Thymus (tissue), 11 donors: ENCODE results near the gene PGAM5. TPM values are rescaled to one million over a fixed set of nuclear protein-coding genes. Genes with fewer than 3 reads are reported as not detected.
A peak's percentile ranks its signal among the peaks of the same experiment; 100 is the strongest.

Experiments used
- DNase-seq, 9 donors: peaks; one replicate each; pipeline ENCODE4 v3.0.0-alpha.2; 2013; ENCODE audit warnings: low spot score in 9 of 9, low read depth in 6 of 9, missing footprints in 1 of 9
- H3K27ac ChIP-seq, 2 donors: one replicate each; pipeline ENCODE4 v1.5.1; 2013; ENCODE audit warnings: control low read depth in 1 of 2, low read depth in 1 of 2, low read length in 1 of 2, mild to moderate bottlenecking in 1 of 2, moderate library complexity in 1 of 2
- H3K27me3 ChIP-seq, 2 donors: one replicate each; pipeline ENCODE4 v1.5.1; 2013; ENCODE audit warnings: low read length in 1 of 2; ENCODE audit not compliant: control insufficient read depth in 2 of 2, insufficient read depth in 1 of 2
- H3K36me3 ChIP-seq, 2 donors: one replicate each; pipeline ENCODE4 v1.5.1; 2013; ENCODE audit warnings: low read length in 1 of 2, mild to moderate bottlenecking in 1 of 2, moderate library complexity in 1 of 2; ENCODE audit not compliant: control insufficient read depth in 2 of 2, insufficient read depth in 2 of 2
- H3K4me1 ChIP-seq, 2 donors: one replicate each; pipeline ENCODE4 v1.5.1; 2013; ENCODE audit warnings: low read length in 2 of 2; ENCODE audit not compliant: control insufficient read depth in 2 of 2, insufficient read depth in 2 of 2
- H3K4me3 ChIP-seq, 2 donors: one replicate each; pipeline ENCODE4 v1.5.1; 2013; ENCODE audit warnings: low read length in 2 of 2, control low read depth in 1 of 2, mild to moderate bottlenecking in 1 of 2
- H3K9me3 ChIP-seq, 2 donors: one replicate each; pipeline ENCODE4 v1.5.1; 2013; ENCODE audit warnings: low read length in 1 of 2, mild to moderate bottlenecking in 1 of 2; ENCODE audit not compliant: control insufficient read depth in 2 of 2, insufficient read depth in 1 of 2
- WGBS: extraction: QIAGEN DNeasy Blood & Tissue Kit; methylation state at CpG from one replicate; pipeline ENCODE4 v1.1.7; 2013; 5-methylcytosine and 5-hydroxymethylcytosine counted together
- polyA plus RNA-seq: library from polyadenylated mRNA; stranded (reverse); fragments of 200-250 nt; gene quantifications from one replicate; pipeline ENCODE4 v1.2.3, GENCODE V29; 2013
- total RNA-seq: library from RNA; stranded (reverse); fragments of 120-200 nt; gene quantifications from one replicate; pipeline ENCODE4 v1.2.4, GENCODE V29; 2013
- donor health status: healthy.

PGAM5 gene
- total and polyA plus RNA-seq, 2 donors, result 17.4 to 31.6 TPM

GRCh38 chr12:132761921-132762583 lies 51.4 kb downstream of the PGAM5 start:
- Histone ChIP-seq H3K27me3 (no peaks in the 10 kb centered on the region), H3K36me3 (peaks cover 6 to 16% of the 10 kb centered on the region in 2 donors), H3K9me3 (peaks cover 0 to 4% of the 10 kb centered on the region in 2 donors), H3K27ac (peak overlapping the region; percentile 86 to 91), H3K4me3 (peak overlapping the region; percentile 65 to 98), H3K4me1 (peaks cover 15 to 46% of the 10 kb centered on the region in 2 donors)
- DNase-seq, result peak in 7 of 9 donors; percentile 51 to 93 (median 76)
- WGBS, result under 1% methylated on average over 89 of the region's 89 CpGs

- peaks cover 7 to 9% of the 10 kb centered on the region in 2 donors for H3K36me3 ChIP-seq
- WGBS, result 95% methylated on average over 20 of the region's 20 CpGs
- no peak overlapping the region for H3K27ac ChIP-seq
- no peak overlapping the region for H3K4me3 ChIP-seq
- H3K9me3 ChIP-seq, result peaks cover 0 to 4% of the 10 kb centered on the region in 2 donors
- H3K4me1 ChIP-seq, result peaks cover 22 to 67% of the 10 kb centered on the region in 2 donors
- DNase-seq, result no peak
- H3K27me3 ChIP-seq, result no peaks in the 10 kb centered on the region
Observed at GRCh38 chr12:132764231-132764630, 53.6 kb downstream of the PGAM5 start.

- Histone ChIP-seq H3K27ac (peak overlapping the region in 1 of 2 donors; percentile 12), H3K27me3 (no peaks in the 10 kb centered on the region), H3K4me1 (peaks cover 22 to 73% of the 10 kb centered on the region in 2 donors), H3K9me3 (no peaks in the 10 kb centered on the region), H3K4me3 (no peak overlapping the region), H3K36me3 (peaks cover 10 to 12% of the 10 kb centered on the region in 2 donors)
- 10% methylated on average over 11 of the region's 11 CpGs for WGBS
- DNase-seq, result peak in 1 of 9 donors; percentile 44
Observed at GRCh38 chr12:132765361-132765760, 54.7 kb downstream of the PGAM5 start.

GRCh38 chr12:132766380-132767085 lies 55.9 kb downstream of the PGAM5 start:
- Histone ChIP-seq H3K27me3 (no peaks in the 10 kb centered on the region), H3K27ac (peak overlapping the region in 1 of 2 donors; percentile 65), H3K36me3 (peaks cover 10 to 15% of the 10 kb centered on the region in 2 donors), H3K9me3 (no peaks in the 10 kb centered on the region), H3K4me3 (no peak overlapping the region), H3K4me1 (peaks cover 18 to 80% of the 10 kb centered on the region in 2 donors)
- 71% methylated on average over 27 of the region's 27 CpGs for WGBS
- peak in 1 of 9 donors; percentile 64 for DNase-seq

- Histone ChIP-seq H3K4me3 (no peak overlapping the region), H3K27me3 (no peaks in the 10 kb centered on the region), H3K36me3 (peaks cover 46 to 60% of the 10 kb centered on the region in 2 donors), H3K27ac (peak overlapping the region; percentile 88 to 89), H3K9me3 (peaks cover 6 to 10% of the 10 kb centered on the region in 2 donors), H3K4me1 (peaks cover 16 to 95% of the 10 kb centered on the region in 2 donors)
- DNase-seq, result peak in 8 of 9 donors; percentile 67 to 93 (median 82)
- whole genome bisulfite sequencing, result 14% methylated on average over 15 of the region's 15 CpGs
Observed at GRCh38 chr12:132771126-132771838, 60.6 kb downstream of the PGAM5 start.

Other genes starting within 250 kb of the PGAM5 start
- 5.9 TPM for gene FBRSL1, start 220.7 kb upstream of the PGAM5 start, total RNA-seq
- 28.7 TPM for gene FBRSL1, start 220.7 kb upstream of the PGAM5 start, polyA plus RNA-seq
- gene LRCOL1, start 100.3 kb upstream of the PGAM5 start, total RNA-seq, result 0.61 TPM
- 1.1 TPM for gene LRCOL1, start 100.3 kb upstream of the PGAM5 start, polyA plus RNA-seq
- gene P2RX2, start 92.1 kb upstream of the PGAM5 start, total RNA-seq, result 0.66 TPM
- gene P2RX2, start 92.1 kb upstream of the PGAM5 start, polyA plus RNA-seq, result 2.5 TPM
- 22.2 TPM for gene POLE, start 23.5 kb upstream of the PGAM5 start, total RNA-seq
- gene POLE, start 23.5 kb upstream of the PGAM5 start, polyA plus RNA-seq, result 19.3 TPM
- 50.1 TPM for gene PXMP2, start 23.3 kb upstream of the PGAM5 start, total RNA-seq
- gene PXMP2, start 23.3 kb upstream of the PGAM5 start, polyA plus RNA-seq, result 6.3 TPM
- 45.4 TPM for gene ANKLE2, start 51.0 kb downstream of the PGAM5 start, total RNA-seq
- gene ANKLE2, start 51.0 kb downstream of the PGAM5 start, polyA plus RNA-seq, result 62.5 TPM
- gene GOLGA3, start 118.0 kb downstream of the PGAM5 start, total RNA-seq, result 34.2 TPM
- gene GOLGA3, start 118.0 kb downstream of the PGAM5 start, polyA plus RNA-seq, result 19.5 TPM
- 39.5 TPM for gene CHFR, start 176.8 kb downstream of the PGAM5 start, total RNA-seq
- 85.4 TPM for gene CHFR, start 176.8 kb downstream of the PGAM5 start, polyA plus RNA-seq
- gene ZNF605, start 245.5 kb downstream of the PGAM5 start, total RNA-seq, result 9.0 TPM
- 4.7 TPM for gene ZNF605, start 245.5 kb downstream of the PGAM5 start, polyA plus RNA-seq